ENCODE results near the gene PPFIBP1.
"Not testable (repeated sequence)": the region's sequence is repeated elsewhere in the genome, so short reads cannot be mapped to it uniquely, and the experiment has no call there.

PPFIBP1 gene

GRCh38 chr12:27595231-27595642, 71.2 kb downstream of the PPFIBP1 start:
- no peak overlapping the region for H3K4me2 ChIP-seq (ENCODE audit: low read length, poor library complexity, severe bottlenecking)
- no peaks in the 10 kb centered on the region for H3K9me3 ChIP-seq (ENCODE audit: control insufficient read depth, low read length)
- peak overlapping the region in 1 of 2 experiments; percentile 93 for H3K18ac ChIP-seq (ENCODE audit: low read depth in 1 of 2, low read length in 2 of 2)
- H3K27me3 ChIP-seq (ENCODE audit: control insufficient read depth in 1 of 2, insufficient read depth in 1 of 2, low read length in 2 of 2), result no peaks in the 10 kb centered on the region
- no peak overlapping the region for H3K27ac ChIP-seq (ENCODE audit: low read length, poor library complexity, severe bottlenecking)
- H3K23ac ChIP-seq (ENCODE audit: low read length in 2 of 2), result peak overlapping the region in 1 of 2 experiments; percentile 80
- no peak overlapping the region for H3K4me3 ChIP-seq (ENCODE audit: insufficient read depth in 1 of 2, low read depth in 1 of 2, low read length in 2 of 2)
- H3K4me1 ChIP-seq (ENCODE audit: control insufficient read depth, insufficient read depth, low read depth, low read length), result peaks cover 8% of the 10 kb centered on the region
- no peak overlapping the region for H2AK5ac ChIP-seq (ENCODE audit: low read length, severe bottlenecking)
- DNase-seq, result peak; percentile 95
- H4K8ac ChIP-seq (ENCODE audit: low read length), result no peak overlapping the region
- H3K4ac ChIP-seq (ENCODE audit: low read depth in 1 of 2, low read length in 2 of 2), result peak overlapping the region in 1 of 2 experiments; percentile 47
- no peak overlapping the region for H2BK120ac ChIP-seq (ENCODE audit: low read depth, low read length)
- no peak overlapping the region for H2BK5ac ChIP-seq (ENCODE audit: low read depth, low read length, poor library complexity, severe bottlenecking)
- H3K79me1 ChIP-seq (replicated peaks; ENCODE audit: low read length, poor library complexity, severe bottlenecking), result peaks cover 18% of the 10 kb centered on the region
- H2BK15ac ChIP-seq (ENCODE audit: low read depth, poor library complexity, severe bottlenecking), result no peak overlapping the region
- H3K9ac ChIP-seq (ENCODE audit: low read length), result peak overlapping the region; percentile 77
- peaks cover 0 to 20% of the 10 kb centered on the region in 2 experiments for H3K36me3 ChIP-seq (ENCODE audit: control insufficient read depth in 1 of 2, insufficient read depth in 2 of 2, low read depth in 1 of 2, low read length in 2 of 2)
- peak overlapping the region in 1 of 2 experiments; percentile 88 for H3K14ac ChIP-seq (ENCODE audit: low read length in 2 of 2)
- no peak overlapping the region for H2AFZ ChIP-seq (ENCODE audit: low read depth, low read length)
- 85% methylated on average over 16 of the region's 16 CpGs for WGBS
- no peak overlapping the region for H4K91ac ChIP-seq (ENCODE audit: low read length)
- peak overlapping the region in 1 of 2 experiments; percentile 85 for H2BK12ac ChIP-seq (ENCODE audit: low read length in 2 of 2)

GRCh38 chr12:27598866-27599265, 74.9 kb downstream of the PPFIBP1 start:
- WGBS, result 100% methylated on average over 1 of the region's 1 CpG
- not testable (repeated sequence) for H2BK15ac ChIP-seq (ENCODE audit: low read depth, poor library complexity, severe bottlenecking); H2BK120ac ChIP-seq (ENCODE audit: low read depth, low read length); H2BK12ac ChIP-seq (ENCODE audit: low read length in 2 of 2); H2BK5ac ChIP-seq (ENCODE audit: low read depth, low read length, poor library complexity, severe bottlenecking); H3K14ac ChIP-seq (ENCODE audit: low read length in 2 of 2); H3K4ac ChIP-seq (ENCODE audit: low read depth in 1 of 2, low read length in 2 of 2); H3K4me1 ChIP-seq (ENCODE audit: control insufficient read depth, insufficient read depth, low read depth, low read length); H3K4me2 ChIP-seq (ENCODE audit: low read length, poor library complexity, severe bottlenecking); H3K27me3 ChIP-seq (ENCODE audit: control insufficient read depth in 1 of 2, insufficient read depth in 1 of 2, low read length in 2 of 2); H3K27ac ChIP-seq (ENCODE audit: low read length, poor library complexity, severe bottlenecking); H4K8ac ChIP-seq (ENCODE audit: low read length); H3K9me3 ChIP-seq (ENCODE audit: control insufficient read depth, low read length); H3K4me3 ChIP-seq (ENCODE audit: insufficient read depth in 1 of 2, low read depth in 1 of 2, low read length in 2 of 2); H2AK5ac ChIP-seq (ENCODE audit: low read length, severe bottlenecking); H2AFZ ChIP-seq (ENCODE audit: low read depth, low read length); H3K23ac ChIP-seq (ENCODE audit: low read length in 2 of 2); H3K18ac ChIP-seq (ENCODE audit: low read depth in 1 of 2, low read length in 2 of 2); DNase-seq; H4K91ac ChIP-seq (ENCODE audit: low read length); H3K9ac ChIP-seq (ENCODE audit: low read length)
- H3K79me1 ChIP-seq (replicated peaks; ENCODE audit: low read length, poor library complexity, severe bottlenecking), result peaks cover 23% of the 10 kb centered on the region
- H3K36me3 ChIP-seq (ENCODE audit: control insufficient read depth in 1 of 2, insufficient read depth in 2 of 2, low read depth in 1 of 2, low read length in 2 of 2), result peaks cover 0 to 20% of the 10 kb centered on the region in 2 experiments

GRCh38 chr12:27601056-27601828, 77.2 kb downstream of the PPFIBP1 start:
- H3K18ac ChIP-seq (ENCODE audit: low read depth in 1 of 2, low read length in 2 of 2); H3K9ac ChIP-seq (ENCODE audit: low read length); H3K14ac ChIP-seq (ENCODE audit: low read length in 2 of 2); H3K4ac ChIP-seq (ENCODE audit: low read depth in 1 of 2, low read length in 2 of 2); H3K9me3 ChIP-seq (ENCODE audit: control insufficient read depth, low read length); H2BK15ac ChIP-seq (ENCODE audit: low read depth, poor library complexity, severe bottlenecking); H3K4me1 ChIP-seq (ENCODE audit: control insufficient read depth, insufficient read depth, low read depth, low read length); H2BK120ac ChIP-seq (ENCODE audit: low read depth, low read length); H3K4me3 ChIP-seq (ENCODE audit: insufficient read depth in 1 of 2, low read depth in 1 of 2, low read length in 2 of 2); H2BK5ac ChIP-seq (ENCODE audit: low read depth, low read length, poor library complexity, severe bottlenecking); H4K91ac ChIP-seq (ENCODE audit: low read length); H4K8ac ChIP-seq (ENCODE audit: low read length); H2AFZ ChIP-seq (ENCODE audit: low read depth, low read length); H3K23ac ChIP-seq (ENCODE audit: low read length in 2 of 2); H3K27ac ChIP-seq (ENCODE audit: low read length, poor library complexity, severe bottlenecking); H2BK12ac ChIP-seq (ENCODE audit: low read length in 2 of 2); H3K27me3 ChIP-seq (ENCODE audit: control insufficient read depth in 1 of 2, insufficient read depth in 1 of 2, low read length in 2 of 2); H2AK5ac ChIP-seq (ENCODE audit: low read length, severe bottlenecking); H3K4me2 ChIP-seq (ENCODE audit: low read length, poor library complexity, severe bottlenecking): not testable (repeated sequence)
- Histone ChIP-seq H3K79me1 (replicated peaks; ENCODE audit: low read length, poor library complexity, severe bottlenecking) (peaks cover 30% of the 10 kb centered on the region), H3K36me3 (ENCODE audit: control insufficient read depth in 1 of 2, insufficient read depth in 2 of 2, low read depth in 1 of 2, low read length in 2 of 2) (peaks cover 0 to 20% of the 10 kb centered on the region in 2 experiments)
- peak; percentile 26 for DNase-seq
- 75% methylated on average over 3 of the region's 5 CpGs for WGBS

DNA sequence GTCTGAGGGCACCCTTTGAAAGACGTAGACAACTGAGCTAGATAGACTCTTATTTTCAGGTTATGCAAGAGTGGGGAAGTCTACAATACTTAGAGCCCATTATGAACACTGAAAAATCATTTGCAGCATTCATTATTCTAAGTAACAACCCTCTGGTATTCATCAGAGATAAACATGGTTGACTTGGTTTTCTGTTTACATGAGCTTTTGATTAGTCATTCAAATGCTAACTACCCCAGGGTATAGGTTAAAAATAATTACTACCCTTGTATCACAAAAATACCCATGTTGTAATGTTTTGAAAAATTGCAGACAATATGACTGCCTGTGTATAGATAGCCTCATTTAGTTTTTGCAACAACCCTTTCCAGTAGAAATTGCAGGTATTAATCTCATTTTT, 78.5 kb downstream of the PPFIBP1 start:
- H3K79me1 ChIP-seq (replicated peaks; ENCODE audit: low read length, poor library complexity, severe bottlenecking), result peaks cover 26% of the 10 kb centered on the region
- peaks cover 3% of the 10 kb centered on the region for H3K4me1 ChIP-seq (ENCODE audit: control insufficient read depth, insufficient read depth, low read depth, low read length)
- H3K23ac ChIP-seq (ENCODE audit: low read length in 2 of 2), result no peak overlapping the region
- WGBS, result no CpG with 5 or more reads among the region's 1 CpG
- no peak overlapping the region for H3K4me3 ChIP-seq (ENCODE audit: insufficient read depth in 1 of 2, low read depth in 1 of 2, low read length in 2 of 2)
- H4K8ac ChIP-seq (ENCODE audit: low read length), result no peak overlapping the region
- H3K27me3 ChIP-seq (ENCODE audit: control insufficient read depth in 1 of 2, insufficient read depth in 1 of 2, low read length in 2 of 2), result no peaks in the 10 kb centered on the region
- DNase-seq, result peak; percentile 73
- H4K91ac ChIP-seq (ENCODE audit: low read length), result no peak overlapping the region
- no peak overlapping the region for H3K14ac ChIP-seq (ENCODE audit: low read length in 2 of 2)
- H2BK5ac ChIP-seq (ENCODE audit: low read depth, low read length, poor library complexity, severe bottlenecking), result no peak overlapping the region
- H3K27ac ChIP-seq (ENCODE audit: low read length, poor library complexity, severe bottlenecking), result no peak overlapping the region
- H2BK120ac ChIP-seq (ENCODE audit: low read depth, low read length), result no peak overlapping the region
- no peak overlapping the region for H2BK12ac ChIP-seq (ENCODE audit: low read length in 2 of 2)
- H3K36me3 ChIP-seq (ENCODE audit: control insufficient read depth in 1 of 2, insufficient read depth in 2 of 2, low read depth in 1 of 2, low read length in 2 of 2), result peaks cover 0 to 16% of the 10 kb centered on the region in 2 experiments
- no peaks in the 10 kb centered on the region for H3K9me3 ChIP-seq (ENCODE audit: control insufficient read depth, low read length)
- H2BK15ac ChIP-seq (ENCODE audit: low read depth, poor library complexity, severe bottlenecking), result no peak overlapping the region
- H2AFZ ChIP-seq (ENCODE audit: low read depth, low read length), result no peak overlapping the region
- no peak overlapping the region for H3K4me2 ChIP-seq (ENCODE audit: low read length, poor library complexity, severe bottlenecking)
- H3K18ac ChIP-seq (ENCODE audit: low read depth in 1 of 2, low read length in 2 of 2), result no peak overlapping the region
- H2AK5ac ChIP-seq (ENCODE audit: low read length, severe bottlenecking), result no peak overlapping the region
- H3K4ac ChIP-seq (ENCODE audit: low read depth in 1 of 2, low read length in 2 of 2), result no peak overlapping the region
- H3K9ac ChIP-seq (ENCODE audit: low read length), result no peak overlapping the region
